Glutamatergic neuron (in vitro differentiated cells): Measurements from ENCODE around the gene BDH2. TPM values are rescaled to one million over a fixed set of nuclear protein-coding genes. Genes with fewer than 3 reads are reported as not detected.

Experiments used
- DNase-seq: peaks from one replicate; pipeline ENCODE4 v3.0.0; 2022
- H3K27ac Mint-ChIP-seq: one replicate; pipeline ENCODE4 v1.8.0; 2020; ENCODE audit warnings: mild to moderate bottlenecking, mixed read lengths, inconsistent platforms; ENCODE audit not compliant: unreplicated experiment
- H3K27me3 Mint-ChIP-seq: one replicate; pipeline ENCODE4 v1.8.0; 2020; ENCODE audit warnings: mild to moderate bottlenecking, moderate library complexity, mixed read lengths, inconsistent platforms; ENCODE audit not compliant: unreplicated experiment
- H3K36me3 Mint-ChIP-seq: one replicate; pipeline ENCODE4 v1.8.0; 2020; ENCODE audit warnings: mild to moderate bottlenecking, mixed read lengths, inconsistent platforms; ENCODE audit not compliant: unreplicated experiment
- H3K4me1 Mint-ChIP-seq: one replicate; pipeline ENCODE4 v1.8.0; 2020; ENCODE audit warnings: mild to moderate bottlenecking, low read depth, mixed read lengths, inconsistent platforms; ENCODE audit not compliant: unreplicated experiment
- H3K4me3 Mint-ChIP-seq: one replicate; pipeline ENCODE4 v1.8.0; 2020; ENCODE audit warnings: mild to moderate bottlenecking, mixed read lengths, inconsistent platforms; ENCODE audit not compliant: unreplicated experiment
- H3K9me3 Mint-ChIP-seq: one replicate; pipeline ENCODE4 v1.8.0; 2020; ENCODE audit warnings: mild to moderate bottlenecking, moderate library complexity, mixed read lengths, inconsistent platforms; ENCODE audit not compliant: unreplicated experiment
- CTCF ChIP-seq: fragments of 200-600 bp; sonication (generic); IDR thresholded peaks from one replicate; pipeline ENCODE4 v1.5.0; 2021; ENCODE audit not compliant: partially characterized antibody, unreplicated experiment
- total RNA-seq: library from RNA; stranded (reverse); fragmentation: NEBNext Ultra II Directional; extraction: Animal tissue kit (Norgen Biotek cat#: 25700); gene quantifications from one replicate; pipeline ENCODE4 v1.2.1, GENCODE V29; 2021; ENCODE audit not compliant: unreplicated experiment

BDH2 gene
- total RNA-seq, 1 donor from 2014 or later: 19.6 TPM

- Mint-ChIP-seq H3K27ac (no peak overlapping the region), H3K27me3 (no peaks in the 10 kb centered on the region), H3K4me1 (no peaks in the 10 kb centered on the region), H3K36me3 (no peaks in the 10 kb centered on the region), H3K4me3 (no peak overlapping the region), H3K9me3 (peaks cover 1% of the 10 kb centered on the region)
- no peak for DNase-seq
- peak; percentile 18 for TF ChIP-seq CTCF
These were observed 67.1 kb downstream of the BDH2 start for GRCh38 chr4:103032574-103032973.

- H3K27me3 Mint-ChIP-seq: no peaks in the 10 kb centered on the region
- no peak overlapping the region for H3K4me3 Mint-ChIP-seq
- TF ChIP-seq CTCF: no peak
- DNase-seq: no peak
- no peaks in the 10 kb centered on the region for H3K4me1 Mint-ChIP-seq
- peaks cover 1% of the 10 kb centered on the region for H3K9me3 Mint-ChIP-seq
- H3K27ac Mint-ChIP-seq: no peak overlapping the region
- H3K36me3 Mint-ChIP-seq: no peaks in the 10 kb centered on the region
These were observed 68.8 kb downstream of the BDH2 start for GRCh38 chr4:103030791-103031190.

- no peak overlapping the region for H3K4me3 Mint-ChIP-seq
- no peak for TF ChIP-seq CTCF
- peaks cover 1% of the 10 kb centered on the region for H3K9me3 Mint-ChIP-seq
- no peaks in the 10 kb centered on the region for H3K27me3 Mint-ChIP-seq
- no peaks in the 10 kb centered on the region for H3K36me3 Mint-ChIP-seq
- no peak overlapping the region for H3K27ac Mint-ChIP-seq
- no peaks in the 10 kb centered on the region for H3K4me1 Mint-ChIP-seq
- DNase-seq: no peak
These were observed 70.3 kb downstream of the BDH2 start for GRCh38 chr4:103029300-103029699.

Other genes with a start within 250 kb of the BDH2 start
- gene CISD2, start 230.8 kb downstream of the BDH2 start, total RNA-seq: 22.7 TPM
- gene SLC9B1, start 80.1 kb downstream of the BDH2 start, total RNA-seq: 3.1 TPM
- 14.4 TPM for gene SLC9B2, start 23.1 kb downstream of the BDH2 start, total RNA-seq
- gene CENPE, start 98.5 kb upstream of the BDH2 start, total RNA-seq: 8.5 TPM